Measurements from ENCODE around the gene NANP. TPM values are rescaled to one million over a fixed set of nuclear protein-coding genes. Genes with fewer than 3 reads are reported as not detected.

The NANP gene
- total RNA-seq, 6 experiments from 2014 or later, result 1.8 to 3.3 (median 2.4) TPM

GRCh38 chr20:25565578-25566157, 58.1 kb downstream of the NANP start:
- WGBS (ENCODE audit: insufficient coverage, low coverage, low lambda C conversion rate, missing lambda C conversion rate), result 100% methylated on average over 2 of the region's 6 CpGs
- no peak overlapping the region for H3K4me3 ChIP-seq
- ATAC-seq (no peak), DNase-seq (no peak)
- H3K9me3 ChIP-seq, result no peaks in the 10 kb centered on the region
- no peaks in the 10 kb centered on the region for H3K36me3 ChIP-seq
- intact Hi-C loops (cut with DNase I), result no loop called here
- H3K4me1 ChIP-seq, result no peaks in the 10 kb centered on the region
- H3K27ac ChIP-seq, result no peak overlapping the region
- no peaks in the 10 kb centered on the region for H3K27me3 ChIP-seq
- TF ChIP-seq CTCF (IDR thresholded peaks at IDR 0.05) (no peak), POLR2A (IDR thresholded peaks at IDR 0.05) (no peak)

DNA sequence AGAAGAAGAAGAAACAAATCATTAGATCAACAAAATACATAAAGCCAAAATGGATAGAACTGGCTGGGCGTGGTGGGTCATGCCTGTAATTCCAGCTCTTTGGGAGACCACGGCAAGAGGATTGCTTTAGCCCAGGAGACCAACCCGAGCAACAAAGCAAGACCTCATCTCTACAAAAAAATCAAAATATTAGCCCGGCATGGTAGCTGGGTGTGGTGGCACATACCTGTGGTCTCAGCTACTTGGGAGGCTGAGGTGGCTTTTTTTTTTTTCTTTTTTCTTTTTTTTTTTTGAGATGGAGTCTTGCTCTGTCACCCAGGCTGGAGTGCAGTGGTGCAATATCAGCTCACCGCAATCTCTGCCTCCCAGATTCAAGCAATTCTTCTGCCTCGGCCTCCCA, 59.9 kb downstream of the NANP start:
- H3K27ac ChIP-seq, result no peak overlapping the region
- no peaks in the 10 kb centered on the region for H3K27me3 ChIP-seq
- intact Hi-C loops (cut with DNase I), result no loop called here
- no peak overlapping the region for H3K4me3 ChIP-seq
- no peaks in the 10 kb centered on the region for H3K4me1 ChIP-seq
- WGBS (ENCODE audit: insufficient coverage, low coverage, low lambda C conversion rate, missing lambda C conversion rate), result 91% methylated on average over 6 of the region's 6 CpGs
- ATAC-seq (no peak), DNase-seq (no peak)
- TF ChIP-seq CTCF (IDR thresholded peaks at IDR 0.05) (no peak), POLR2A (IDR thresholded peaks at IDR 0.05) (no peak)
- H3K36me3 ChIP-seq, result no peaks in the 10 kb centered on the region
- no peaks in the 10 kb centered on the region for H3K9me3 ChIP-seq

DNA sequence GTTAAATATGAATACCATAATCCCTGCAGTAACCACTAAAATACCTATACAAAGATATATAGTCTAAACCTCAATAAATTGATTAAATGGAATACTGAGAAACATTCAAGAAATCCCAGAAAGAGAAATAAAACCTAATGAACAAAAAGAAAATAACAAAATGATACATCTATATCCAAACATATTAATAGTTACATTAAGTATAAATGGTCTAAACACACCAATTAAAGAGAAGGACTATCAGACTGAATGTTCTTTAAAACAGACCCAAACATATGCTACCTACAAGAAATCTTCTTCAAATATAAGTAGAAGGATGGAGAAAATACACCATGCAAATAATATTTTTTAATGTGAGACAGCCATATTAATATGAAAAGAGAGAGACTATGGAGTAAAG, 60.5 kb downstream of the NANP start:
- Histone ChIP-seq H3K36me3 (no peaks in the 10 kb centered on the region), H3K27me3 (no peaks in the 10 kb centered on the region), H3K9me3 (no peaks in the 10 kb centered on the region), H3K27ac (no peak overlapping the region), H3K4me3 (no peak overlapping the region), H3K4me1 (no peaks in the 10 kb centered on the region)
- DNase-seq (no peak), ATAC-seq (no peak)
- intact Hi-C loops (cut with DNase I), result no loop called here
- TF ChIP-seq CTCF (IDR thresholded peaks at IDR 0.05), result no peak
- TF ChIP-seq POLR2A (IDR thresholded peaks at IDR 0.05), result no peak

Small RNA genes lying within 50 kb of the gene (small RNA-seq; reads per million reads assigned to genes)
- gene RN7SL594P (0 reads per million in 2 experiments), gene RNU6ATAC17P (0 reads per million in 2 experiments)

Other genes starting within 250 kb of the NANP start
- 10 to 100 TPM; 16.1 to 23.6 (median 18.7) TPM for gene ABHD12, start 233.2 kb downstream of the NANP start, total RNA-seq
- gene GINS1, start 216.3 kb downstream of the NANP start, total RNA-seq, result 1 to 10 TPM in 2 of 6 experiments, under 1 TPM in 4; 0.37 to 3.5 (median 0.76) TPM
- 10 to 100 TPM in 1 of 6 experiments, 1 to 10 TPM in 5; 3.6 to 16.0 (median 7.1) TPM for gene NINL, start 38.5 kb downstream of the NANP start, total RNA-seq
- 1 to 10 TPM; 2.9 to 4.8 (median 4.3) TPM for gene ZNF337, start 72.8 kb upstream of the NANP start, total RNA-seq

Measured in right lobe of liver (tissue), 6 donors.